Upper lobe of left lung (tissue), 4 donors: ENCODE measurements around the gene CDK2.

ENCODE experiments used
- CTCF ChIP-seq, 6 experiments: fragments of 450-650 bp in 4 of 6; fragments of 200-600 bp in 2 of 6; sonication (generic) in 2 of 6; IDR thresholded peaks; one replicate each; pipeline ENCODE4 v1.5.1; 2016 to 2019; ENCODE audit warnings: antibody characterized with exemption in 6 of 6
- POLR2A ChIP-seq, 4 donors: fragments of 450-650 bp; IDR thresholded peaks; one replicate each; pipeline ENCODE4 v1.5.1; 2016 to 2017; ENCODE audit warnings: antibody characterized with exemption in 4 of 4, mild to moderate bottlenecking in 2 of 4
- POLR2AphosphoS5 ChIP-seq, 2 donors: sonication (generic); formaldehyde crosslinking; IDR thresholded peaks; one replicate each; pipeline ENCODE4 v1.5.1; 2017; ENCODE audit warnings: antibody characterized with exemption in 2 of 2

GRCh38 chr12:55991110-55991509 is 24.5 kb downstream of the CDK2 start:
- TF ChIP-seq CTCF (IDR thresholded peaks at IDR 0.05) (no peak), POLR2A (IDR thresholded peaks at IDR 0.05) (no peak), POLR2AphosphoS5 (IDR thresholded peaks at IDR 0.05) (no peak)
